B cell (primary cell): ENCODE results near the gene ECI1. TPM values are rescaled to one million over a fixed set of nuclear protein-coding genes. Genes with fewer than 3 reads are reported as not detected.

Experiments
- ATAC-seq: fragments of 200-7000 bp; cut with Tn5 transposase; one replicate; pipeline ENCODE4 v1.10.0; 2021; ENCODE audit warnings: low read depth, mild to moderate bottlenecking, moderate number of reproducible peaks, moderate library complexity
- CTCF ChIA-PET: fragments of 350-600 bp; sonication (Branson Sonifier 250); formaldehyde crosslinking; loops from one replicate; lab custom pipeline; 2021; ENCODE audit warnings: antibody characterized with exemption, inconsistent platforms; lab: Charles Lee
- POLR2A ChIA-PET: fragments of 350-600 bp; sonication (Branson Sonifier 250); formaldehyde crosslinking; loops from one replicate; lab custom pipeline; 2021; ENCODE audit warnings: antibody characterized with exemption; lab: Charles Lee
- DNase-seq: peaks from one replicate; pipeline ENCODE4 v3.0.0; 2013
- H2AFZ ChIP-seq: 2 replicates; pipeline ENCODE4 v1.6.1; 2012; ENCODE audit warnings: mild to moderate bottlenecking, low read depth, low read length; ENCODE audit not compliant: insufficient read depth, poor library complexity, severe bottlenecking
- H3K27ac ChIP-seq, 2 donors: 1 replicate in 1 of 2; 2 replicates in 1 of 2; pipeline ENCODE4 v1.5.1; 2012 to 2013; ENCODE audit warnings: low read length in 2 of 2, mild to moderate bottlenecking in 2 of 2, moderate library complexity in 1 of 2
- H3K27me3 ChIP-seq, 4 experiments: fragments of 200-600 bp in 1 of 4; sonication (generic) in 1 of 4; replicated peaks in 1 of 4; 1 replicate in 2 of 4; 2 replicates in 2 of 4; pipeline versions ENCODE4 v1.6.1 to v1.7.0; 2013 to 2016; ENCODE audit warnings: low read length in 3 of 4, mild to moderate bottlenecking in 2 of 4, mixed read lengths in 1 of 4, moderate library complexity in 1 of 4; ENCODE audit not compliant: insufficient read depth in 4 of 4, control insufficient read depth in 3 of 4; ENCODE audit errors: control extremely low read depth in 1 of 4
- H3K36me3 ChIP-seq, 2 experiments: replicated peaks in 1 of 2; 1 replicate in 1 of 2; 2 replicates in 1 of 2; pipeline versions ENCODE4 v1.6.1 to v1.7.1; 2013; ENCODE audit warnings: low read length in 1 of 2; ENCODE audit not compliant: insufficient read depth in 2 of 2, control insufficient read depth in 1 of 2; ENCODE audit errors: control extremely low read depth in 1 of 2, extremely low read depth in 1 of 2
- H3K4me1 ChIP-seq, 2 donors: fragments of 200-600 bp in 1 of 2; sonication (generic) in 1 of 2; 1 replicate in 1 of 2; 2 replicates in 1 of 2; pipeline versions ENCODE4 v1.5.1 to v1.6.1; 2013 to 2017; ENCODE audit warnings: low read length in 2 of 2; ENCODE audit not compliant: control insufficient read depth in 2 of 2, insufficient read depth in 2 of 2
- H3K4me2 ChIP-seq: replicated peaks from 2 replicates; pipeline ENCODE3; 2012; ENCODE audit warnings: mild to moderate bottlenecking, low read depth, low read length; ENCODE audit not compliant: poor library complexity, severe bottlenecking
- H3K4me3 ChIP-seq, 5 experiments: fragments of 200-600 bp in 1 of 5; sonication (generic) in 1 of 5; 1 replicate in 3 of 5; 2 replicates in 2 of 5; pipeline versions ENCODE4 v1.5.1 to v1.7.0; 2011 to 2016; ENCODE audit warnings: low read length in 4 of 5, mild to moderate bottlenecking in 4 of 5, low read depth in 2 of 5, control low read depth in 1 of 5, moderate library complexity in 1 of 5; ENCODE audit not compliant: insufficient read depth in 1 of 5; ENCODE audit errors: control extremely low read depth in 1 of 5, extremely low read depth in 1 of 5
- H3K79me2 ChIP-seq: fragments of 200-600 bp; sonication (generic); one replicate; pipeline ENCODE4 v1.6.0; 2016; ENCODE audit warnings: low read length; ENCODE audit not compliant: control insufficient read depth, insufficient read depth
- H3K9ac ChIP-seq: fragments of 200-600 bp; sonication (generic); 2 replicates; pipeline ENCODE4 v1.6.1; 2017; ENCODE audit warnings: mild to moderate bottlenecking, low read length, moderate library complexity
- H3K9me3 ChIP-seq, 3 donors: one replicate each; pipeline versions ENCODE4 v1.6.1 to v1.7.1; 2013; ENCODE audit warnings: low read length in 2 of 3; ENCODE audit not compliant: control insufficient read depth in 2 of 3, insufficient read depth in 1 of 3; ENCODE audit errors: control extremely low read depth in 1 of 3
- H4K20me1 ChIP-seq: 2 replicates; pipeline ENCODE4 v1.6.0; 2012; ENCODE audit warnings: mild to moderate bottlenecking, low read length; ENCODE audit not compliant: insufficient read depth, control insufficient read depth, poor library complexity, severe bottlenecking
- H3K27ac Mint-ChIP-seq: one replicate; pipeline ENCODE4 v1.8.0; 2021; ENCODE audit warnings: mixed read lengths
- H3K27me3 Mint-ChIP-seq: one replicate; pipeline ENCODE4 v1.8.0; 2021; ENCODE audit warnings: mixed read lengths
- H3K4me1 Mint-ChIP-seq: one replicate; pipeline ENCODE4 v1.8.0; 2021; ENCODE audit warnings: mixed read lengths
- H3K4me3 Mint-ChIP-seq: one replicate; pipeline ENCODE4 v1.8.0; 2021; ENCODE audit warnings: mixed read lengths
- H3K9me3 Mint-ChIP-seq: one replicate; pipeline ENCODE4 v1.8.0; 2022; ENCODE audit warnings: mixed read lengths; ENCODE audit not compliant: insufficient read depth
- EZH2 ChIP-seq: IDR thresholded peaks from 2 replicates; pipeline ENCODE4 v1.6.1; 2012; ENCODE audit warnings: borderline replicate concordance, low read depth, mild to moderate bottlenecking, moderate library complexity, low read length; ENCODE audit not compliant: insufficient read depth, poor library complexity, severe bottlenecking
- WGBS: methylation state at CpG from one replicate; pipeline ENCODE4 v1.1.5; 2013; ENCODE audit warnings: missing lambda C conversion rate; ENCODE audit not compliant: insufficient coverage; 5-methylcytosine and 5-hydroxymethylcytosine counted together
- intact Hi-C: fragments of 100-400 bp; cut with micrococcal nuclease; formaldehyde crosslinking; loops from one replicate; pipeline ENCODE4 v1.10.0; 2022
- polyA plus RNA-seq: library from polyadenylated mRNA; depleted of rRNA; stranded (reverse); fragments of >200 nt; gene quantifications from 2 replicates; pipeline ENCODE4 v1.2.3, GENCODE V29; 2012
- total RNA-seq, 2 donors: library from RNA; stranded (reverse); fragments of 120-200 nt in 1 of 2; gene quantifications; 1 replicate in 1 of 2; 2 replicates in 1 of 2; pipeline versions ENCODE4 v1.2.3 to v1.2.4, GENCODE V29; 2013 to 2022
- TF ChIP-seq, protein P1 (sequence below): fragments of 200-600 bp; IDR thresholded peaks from one replicate; pipeline ENCODE4 v1.8.0; 2022; ENCODE audit warnings: antibody characterized with exemption, mild to moderate bottlenecking

The ECI1 gene
- total and polyA plus RNA-seq, 2 donors (not counting 1 experiment from before 2014, with no cell fraction given) = 34.3 to 38.4 TPM

GRCh38 chr16:2299121-2299914, 47.9 kb upstream of the ECI1 start:
- ATAC-seq = no peak
- Mint-ChIP-seq H3K27me3 (no peaks in the 10 kb centered on the region), H3K9me3 (no peaks in the 10 kb centered on the region), H3K27ac (no peak overlapping the region), H3K4me1 (no peaks in the 10 kb centered on the region), H3K4me3 (no peak overlapping the region)
- H3K9ac ChIP-seq = no peak overlapping the region
- no peak for TF ChIP-seq EZH2
- TF ChIP-seq, protein P1, sequence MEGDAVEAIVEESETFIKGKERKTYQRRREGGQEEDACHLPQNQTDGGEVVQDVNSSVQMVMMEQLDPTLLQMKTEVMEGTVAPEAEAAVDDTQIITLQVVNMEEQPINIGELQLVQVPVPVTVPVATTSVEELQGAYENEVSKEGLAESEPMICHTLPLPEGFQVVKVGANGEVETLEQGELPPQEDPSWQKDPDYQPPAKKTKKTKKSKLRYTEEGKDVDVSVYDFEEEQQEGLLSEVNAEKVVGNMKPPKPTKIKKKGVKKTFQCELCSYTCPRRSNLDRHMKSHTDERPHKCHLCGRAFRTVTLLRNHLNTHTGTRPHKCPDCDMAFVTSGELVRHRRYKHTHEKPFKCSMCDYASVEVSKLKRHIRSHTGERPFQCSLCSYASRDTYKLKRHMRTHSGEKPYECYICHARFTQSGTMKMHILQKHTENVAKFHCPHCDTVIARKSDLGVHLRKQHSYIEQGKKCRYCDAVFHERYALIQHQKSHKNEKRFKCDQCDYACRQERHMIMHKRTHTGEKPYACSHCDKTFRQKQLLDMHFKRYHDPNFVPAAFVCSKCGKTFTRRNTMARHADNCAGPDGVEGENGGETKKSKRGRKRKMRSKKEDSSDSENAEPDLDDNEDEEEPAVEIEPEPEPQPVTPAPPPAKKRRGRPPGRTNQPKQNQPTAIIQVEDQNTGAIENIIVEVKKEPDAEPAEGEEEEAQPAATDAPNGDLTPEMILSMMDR = no peak
- no peak overlapping the region for H3K4me3 ChIP-seq
- no peaks in the 10 kb centered on the region for H3K4me1 ChIP-seq
- POLR2A ChIA-PET = no interaction called here
- no peak overlapping the region for H3K4me2 ChIP-seq
- no peaks in the 10 kb centered on the region for H4K20me1 ChIP-seq
- DNase-seq = no peak
- H3K27ac ChIP-seq = no peak overlapping the region
- no peaks in the 10 kb centered on the region for H3K27me3 ChIP-seq
- H3K36me3 ChIP-seq = no peaks in the 10 kb centered on the region
- 91% methylated on average over 27 of the region's 31 CpGs for WGBS
- intact Hi-C loops = no loop called here
- H3K9me3 ChIP-seq = no peaks in the 10 kb centered on the region
- no peak overlapping the region for H2AFZ ChIP-seq
- CTCF ChIA-PET = no interaction called here
- H3K79me2 ChIP-seq = no peaks in the 10 kb centered on the region

GRCh38 chr16:2298621-2299020, 47.2 kb upstream of the ECI1 start:
- Histone ChIP-seq H3K79me2 (no peaks in the 10 kb centered on the region), H4K20me1 (no peaks in the 10 kb centered on the region), H2AFZ (no peak overlapping the region), H3K9ac (no peak overlapping the region), H3K4me3 (no peak overlapping the region), H3K27ac (no peak overlapping the region), H3K4me2 (no peak overlapping the region), H3K27me3 (no peaks in the 10 kb centered on the region), H3K4me1 (no peaks in the 10 kb centered on the region), H3K9me3 (no peaks in the 10 kb centered on the region), H3K36me3 (no peaks in the 10 kb centered on the region)
- no peak for ATAC-seq
- ChIA-PET CTCF (no interaction called here), POLR2A (no interaction called here)
- intact Hi-C loops = no loop called here
- no peaks in the 10 kb centered on the region for H3K27me3 Mint-ChIP-seq
- H3K4me1 Mint-ChIP-seq = no peaks in the 10 kb centered on the region
- H3K9me3 Mint-ChIP-seq = no peaks in the 10 kb centered on the region
- no peak overlapping the region for H3K4me3 Mint-ChIP-seq
- TF ChIP-seq, protein P1 = no peak
- TF ChIP-seq EZH2 = no peak
- no peak overlapping the region for H3K27ac Mint-ChIP-seq
- WGBS = 97% methylated on average over 4 of the region's 9 CpGs
- DNase-seq = no peak
